B cell (primary cell): ENCODE data around the gene SLC50A1.
"Not testable (repeated sequence)": the region's sequence is repeated elsewhere in the genome, so short reads cannot be mapped to it uniquely, and the experiment has no call there.

Source experiments
- CTCF ChIP-seq: fragments of 200-600 bp; IDR thresholded peaks from one replicate; pipeline ENCODE4 v1.8.0; 2022; ENCODE audit warnings: antibody characterized with exemption, mild to moderate bottlenecking
- EZH2 ChIP-seq: IDR thresholded peaks from 2 replicates; pipeline ENCODE4 v1.6.1; 2012; ENCODE audit warnings: borderline replicate concordance, low read depth, mild to moderate bottlenecking, moderate library complexity, low read length; ENCODE audit not compliant: insufficient read depth, poor library complexity, severe bottlenecking

- not testable (repeated sequence) for TF ChIP-seq CTCF, EZH2
Observed at GRCh38 chr1:155118090-155118489, 17.6 kb upstream of the SLC50A1 start.
